ENCODE data around the gene KIF22. TPM values are rescaled to one million over a fixed set of nuclear protein-coding genes. Genes with fewer than 3 reads are reported as not detected.

Gene KIF22
- polyA plus RNA-seq, 1 of the 3 experiments (the other 2 are of a cell fraction), result 64.1 TPM

GRCh38 chr16:29789775-29790182 lies 772 bp upstream of the KIF22 start:
- Histone ChIP-seq H3K36me3 (replicated peaks in 1 of 2; ENCODE audit: control insufficient read depth in 1 of 2, insufficient read depth in 2 of 2, low read length in 1 of 2) (no peaks in the 10 kb centered on the region), H2AFZ (ENCODE audit: low read depth) (peak overlapping the region; percentile 96), H3K27ac (ENCODE audit: low read depth in 2 of 2, low read length in 1 of 2) (peak overlapping the region; percentile 58 to 91), H3K27me3 (ENCODE audit: insufficient read depth) (no peaks in the 10 kb centered on the region), H3F3A (replicated peaks; ENCODE audit: insufficient read depth) (no peaks in the 10 kb centered on the region), H3K9me2 (no peaks in the 10 kb centered on the region), H3K9ac (peak overlapping the region; percentile 72), H3K4me1 (ENCODE audit: control insufficient read depth in 1 of 2, insufficient read depth in 2 of 2, low read depth in 1 of 2, low read length in 1 of 2) (peaks cover 0 to 11% of the 10 kb centered on the region in 2 experiments; a peak in 1 of 4 replicates), H3K4me2 (peak overlapping the region; percentile 87), H4K20me1 (ENCODE audit: insufficient read depth) (no peaks in the 10 kb centered on the region; the same call in 1 of the 2 replicates), H3K4me3 (ENCODE audit: low read depth in 2 of 2, low read length in 1 of 2) (peak overlapping the region; percentile 61 to 87), H3K9me3 (no peaks in the 10 kb centered on the region), H3K79me2 (ENCODE audit: insufficient read depth) (peaks cover 42% of the 10 kb centered on the region)
- no peak for DNase-seq
- ChIA-PET POLR2A (interaction anchor here (0.6 to 1.4 kb wide), 10 partner anchors 13 to 276 kb away, joined by 3 to 19 read pairs (median 3); partner anchors contain the start of genes ALDOA, KCTD13, MAZ and PAGR1), CTCF (interaction anchor here (0.7 to 3.0 kb wide), 28 partner anchors 10 to 301 kb away, joined by 3 to 22 read pairs (median 4); partner anchors contain the start of genes CDIPT, HIRIP3, MVP and PAGR1)
- WGBS (ENCODE audit: low lambda C conversion rate), result 94% methylated on average over 11 of the region's 20 CpGs
- TF ChIP-seq MAX (IDR thresholded peaks at IDR 0.05; ENCODE audit: low read depth) (no peak), MXI1 (IDR thresholded peaks at IDR 0.05; ENCODE audit: low read depth, low read length) (no peak), MEF2A (IDR thresholded peaks at IDR 0.05; ENCODE audit: borderline replicate concordance, low read depth) (no peak), TAF1 (IDR thresholded peaks at IDR 0.05; ENCODE audit: borderline replicate concordance, low read depth, low read length) (no peak), NRF1 (IDR thresholded peaks at IDR 0.05; ENCODE audit: low read depth, low read length) (no peak), JUND (IDR thresholded peaks at IDR 0.05) (no peak), FOXJ3 (CRISPR knock-in tag; IDR thresholded peaks at IDR 0.05) (no peak)
- TF ChIP-seq, protein P1, sequence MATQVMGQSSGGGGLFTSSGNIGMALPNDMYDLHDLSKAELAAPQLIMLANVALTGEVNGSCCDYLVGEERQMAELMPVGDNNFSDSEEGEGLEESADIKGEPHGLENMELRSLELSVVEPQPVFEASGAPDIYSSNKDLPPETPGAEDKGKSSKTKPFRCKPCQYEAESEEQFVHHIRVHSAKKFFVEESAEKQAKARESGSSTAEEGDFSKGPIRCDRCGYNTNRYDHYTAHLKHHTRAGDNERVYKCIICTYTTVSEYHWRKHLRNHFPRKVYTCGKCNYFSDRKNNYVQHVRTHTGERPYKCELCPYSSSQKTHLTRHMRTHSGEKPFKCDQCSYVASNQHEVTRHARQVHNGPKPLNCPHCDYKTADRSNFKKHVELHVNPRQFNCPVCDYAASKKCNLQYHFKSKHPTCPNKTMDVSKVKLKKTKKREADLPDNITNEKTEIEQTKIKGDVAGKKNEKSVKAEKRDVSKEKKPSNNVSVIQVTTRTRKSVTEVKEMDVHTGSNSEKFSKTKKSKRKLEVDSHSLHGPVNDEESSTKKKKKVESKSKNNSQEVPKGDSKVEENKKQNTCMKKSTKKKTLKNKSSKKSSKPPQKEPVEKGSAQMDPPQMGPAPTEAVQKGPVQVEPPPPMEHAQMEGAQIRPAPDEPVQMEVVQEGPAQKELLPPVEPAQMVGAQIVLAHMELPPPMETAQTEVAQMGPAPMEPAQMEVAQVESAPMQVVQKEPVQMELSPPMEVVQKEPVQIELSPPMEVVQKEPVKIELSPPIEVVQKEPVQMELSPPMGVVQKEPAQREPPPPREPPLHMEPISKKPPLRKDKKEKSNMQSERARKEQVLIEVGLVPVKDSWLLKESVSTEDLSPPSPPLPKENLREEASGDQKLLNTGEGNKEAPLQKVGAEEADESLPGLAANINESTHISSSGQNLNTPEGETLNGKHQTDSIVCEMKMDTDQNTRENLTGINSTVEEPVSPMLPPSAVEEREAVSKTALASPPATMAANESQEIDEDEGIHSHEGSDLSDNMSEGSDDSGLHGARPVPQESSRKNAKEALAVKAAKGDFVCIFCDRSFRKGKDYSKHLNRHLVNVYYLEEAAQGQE (IDR thresholded peaks at IDR 0.05; ENCODE audit: low read depth, low read length), result no peak

DNA sequence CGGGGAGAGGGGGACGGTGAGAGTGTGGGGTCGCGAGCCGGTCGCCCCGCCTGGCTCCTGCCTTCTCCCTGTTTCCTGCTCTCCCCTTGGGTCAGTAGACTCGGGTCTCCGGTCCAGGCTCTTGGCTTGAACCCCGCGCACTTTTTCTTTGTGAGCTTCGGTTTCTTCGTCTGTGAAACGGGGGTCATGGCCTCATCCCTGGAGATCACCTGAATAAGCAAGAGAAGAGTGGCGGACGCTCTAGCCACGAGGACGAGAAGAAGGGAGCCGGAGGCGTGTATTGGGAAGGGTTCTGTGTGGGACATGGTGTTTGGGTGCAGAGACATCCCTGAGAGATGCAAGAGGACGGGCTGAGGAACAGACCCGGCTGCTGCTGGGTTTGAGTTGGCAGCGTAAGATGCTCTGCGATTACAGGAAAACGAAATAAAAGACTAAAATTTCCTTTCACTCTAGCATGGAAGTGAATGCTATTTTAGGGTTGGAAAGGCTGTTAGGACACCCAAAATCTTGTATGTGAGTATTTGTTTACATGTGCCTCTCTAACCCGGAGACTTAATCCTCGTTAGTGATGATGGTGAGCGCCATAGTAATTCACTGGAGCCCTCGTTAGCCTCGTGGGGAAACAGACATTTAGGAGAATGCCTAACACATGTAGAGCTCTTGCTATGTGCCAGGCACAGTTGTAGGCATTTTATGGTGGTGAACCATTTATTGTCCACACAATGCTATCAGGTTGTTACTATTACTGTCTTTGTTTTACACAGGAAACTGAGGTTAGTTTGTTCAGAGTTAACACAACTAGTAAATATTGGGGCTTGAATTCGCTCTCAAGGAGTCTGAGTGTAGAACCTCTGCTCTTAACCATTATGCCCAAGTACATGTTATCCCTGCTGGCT lies 646 bp downstream of the KIF22 start:
- peak overlapping the region; percentile 87 for H3K4me2 ChIP-seq

More for the DNA sequence above, 646 bp downstream of the KIF22 start:
- H3K9me3 ChIP-seq, result no peaks in the 10 kb centered on the region
- H3F3A ChIP-seq (replicated peaks; ENCODE audit: insufficient read depth), result no peaks in the 10 kb centered on the region
- DNase-seq, result peak; percentile 39
- no peaks in the 10 kb centered on the region for H3K36me3 ChIP-seq (replicated peaks in 1 of 2; ENCODE audit: control insufficient read depth in 1 of 2, insufficient read depth in 2 of 2, low read length in 1 of 2)
- POLR2A ChIA-PET, result interaction anchor here (0.7 to 1.4 kb wide), 6 partner anchors 11 to 274 kb away, joined by 3 to 19 read pairs (median 3); partner anchors contain the start of genes ALDOA, PAGR1 and SEZ6L2
- CTCF ChIA-PET, result interaction anchor here (0.8 to 3.0 kb wide), 20 partner anchors 9 to 204 kb away, joined by 3 to 22 read pairs (median 4); partner anchors contain the start of genes HIRIP3, MVP, PAGR1 and ZG16
- H2AFZ ChIP-seq (ENCODE audit: low read depth), result peak overlapping the region; percentile 87
- 3% methylated on average over 30 of the region's 31 CpGs for WGBS (ENCODE audit: low lambda C conversion rate)
- H3K4me3 ChIP-seq (ENCODE audit: low read depth in 2 of 2, low read length in 1 of 2), result peak overlapping the region; percentile 61 to 87
- no peaks in the 10 kb centered on the region for H3K9me2 ChIP-seq
- peak overlapping the region; percentile 23 to 59; a peak in 3 of 4 replicates for H3K27ac ChIP-seq (ENCODE audit: low read depth in 2 of 2, low read length in 1 of 2)
- peak overlapping the region; percentile 84 for H3K9ac ChIP-seq
- no peaks in the 10 kb centered on the region; the same call in 1 of the 2 replicates for H4K20me1 ChIP-seq (ENCODE audit: insufficient read depth)
- H3K79me2 ChIP-seq (ENCODE audit: insufficient read depth), result peaks cover 56% of the 10 kb centered on the region
- peaks cover 0 to 11% of the 10 kb centered on the region in 2 experiments; a peak in 1 of 4 replicates for H3K4me1 ChIP-seq (ENCODE audit: control insufficient read depth in 1 of 2, insufficient read depth in 2 of 2, low read depth in 1 of 2, low read length in 1 of 2)
- no peak for TF ChIP-seq SMC3 (IDR thresholded peaks at IDR 0.05; ENCODE audit: low read depth, low read length)
- TF ChIP-seq MXI1 (IDR thresholded peaks at IDR 0.05; ENCODE audit: low read depth, low read length), result peak; percentile 49
- H3K27me3 ChIP-seq (ENCODE audit: insufficient read depth), result no peaks in the 10 kb centered on the region

Measured in SK-N-SH (cell line).